Thyroid gland (tissue), 4 donors: ENCODE measurements around the gene PRKCA.
"Not testable (repeated sequence)": the region's sequence is repeated elsewhere in the genome, so short reads cannot be mapped to it uniquely, and the experiment has no call there.

ENCODE experiments used
- CTCF ChIP-seq, 6 experiments: fragments of 200-600 bp in 3 of 6; fragments of 450-650 bp in 3 of 6; sonication (generic) in 3 of 6; IDR thresholded peaks; one replicate each; pipeline ENCODE4 v1.5.1; 2016 to 2019; ENCODE audit warnings: antibody characterized with exemption in 6 of 6, mild to moderate bottlenecking in 2 of 6, inconsistent platforms in 1 of 6, moderate library complexity in 1 of 6
- POLR2A ChIP-seq, 2 donors: fragments of 450-650 bp; IDR thresholded peaks; one replicate each; pipeline ENCODE4 v1.6.1; 2017; ENCODE audit warnings: antibody characterized with exemption in 2 of 2, mild to moderate bottlenecking in 2 of 2, moderate library complexity in 1 of 2

- TF ChIP-seq CTCF, POLR2A (IDR thresholded peaks at IDR 0.05): not testable (repeated sequence)
Observed at GRCh38 chr17:66297443-66297842, 5.0 kb upstream of the PRKCA start.
